Ammon's horn (tissue), 1 donor: ENCODE data around the gene ZNF729.
"Not testable (repeated sequence)": the region's sequence is repeated elsewhere in the genome, so short reads cannot be mapped to it uniquely, and the experiment has no call there.

Experiments
- DNase-seq: peaks from one replicate; pipeline ENCODE4 v3.0.0-alpha.2; 2016; ENCODE audit warnings: low spot score

The ZNF729 gene

DNA sequence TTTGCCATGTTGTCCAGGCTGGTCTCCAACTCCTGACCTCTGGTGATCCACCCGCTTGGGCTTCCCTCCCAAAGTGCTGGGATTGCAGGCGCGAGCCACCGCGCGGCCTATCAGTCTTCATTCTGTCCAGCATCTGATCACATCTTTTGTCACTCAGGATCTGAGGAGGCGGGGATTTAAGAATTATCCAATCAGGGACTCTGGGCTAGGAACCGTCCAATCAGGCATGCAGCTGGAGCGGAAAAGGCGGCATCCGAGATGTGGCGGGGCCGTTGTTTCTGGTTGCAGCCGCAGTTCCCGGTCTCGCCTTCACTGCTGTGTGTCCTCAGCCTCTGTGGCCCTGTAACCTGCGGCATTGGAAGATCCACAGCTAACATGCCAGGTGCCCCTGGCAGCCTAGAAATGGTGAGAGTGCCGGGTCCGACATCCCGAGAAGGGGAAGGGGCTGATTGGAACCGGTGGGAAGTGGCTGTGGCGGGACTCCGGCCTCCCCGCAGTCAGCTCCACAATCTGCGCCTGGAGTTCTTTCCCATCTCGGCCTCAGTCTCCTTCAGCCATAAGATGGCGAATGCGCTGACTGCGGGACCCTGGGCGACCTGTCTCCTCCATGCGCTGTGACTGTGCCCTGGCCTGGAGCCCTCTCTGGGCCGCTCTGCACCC, at the start of gene ZNF729:
Gene ZNF729, plus strand, starts transcription at position 291 of the 660 bp plus-strand sequence. Its CDS starts 85 bp downstream, at position 376.
- DNase-seq = peak; percentile 40

DNA sequence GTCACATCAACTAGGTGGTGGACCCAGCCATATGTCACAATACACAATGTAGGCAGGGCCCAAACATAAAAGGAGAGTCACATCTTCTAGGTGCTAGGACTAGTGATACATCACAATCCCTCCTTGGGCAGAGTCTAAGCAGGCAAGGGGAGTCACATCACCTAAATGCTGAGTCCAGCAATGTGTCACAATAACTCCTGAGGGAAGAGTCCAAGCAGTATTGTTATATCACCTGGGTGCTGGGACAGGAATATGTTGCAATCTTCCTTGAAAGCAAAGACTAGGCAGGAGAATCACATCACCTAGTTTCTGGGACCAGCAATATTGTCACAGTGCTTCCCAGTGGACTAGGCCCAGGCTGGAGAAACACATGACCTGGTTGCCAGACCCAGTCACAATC, 29.4 kb upstream of the ZNF729 start:
- DNase-seq = no peak

DNA sequence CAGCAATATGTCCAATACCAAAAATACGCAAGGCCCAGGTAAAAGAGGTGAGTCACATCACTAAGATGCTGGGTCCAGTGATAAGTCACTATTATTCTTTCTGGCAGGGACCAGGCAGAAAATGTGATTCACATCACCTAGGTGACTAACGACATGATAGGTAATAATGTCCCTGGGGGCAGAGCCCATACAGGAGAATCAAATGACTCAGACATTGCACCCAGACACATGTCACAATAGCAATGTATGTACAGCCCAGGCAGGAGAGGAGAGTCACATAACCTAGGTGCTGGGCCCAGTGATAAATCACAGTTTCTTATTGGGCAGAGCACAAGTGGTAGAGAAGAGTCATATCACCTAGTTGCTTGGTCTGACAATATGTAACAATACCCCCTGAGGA, 28.9 kb upstream of the ZNF729 start:
- no peak for DNase-seq

DNA sequence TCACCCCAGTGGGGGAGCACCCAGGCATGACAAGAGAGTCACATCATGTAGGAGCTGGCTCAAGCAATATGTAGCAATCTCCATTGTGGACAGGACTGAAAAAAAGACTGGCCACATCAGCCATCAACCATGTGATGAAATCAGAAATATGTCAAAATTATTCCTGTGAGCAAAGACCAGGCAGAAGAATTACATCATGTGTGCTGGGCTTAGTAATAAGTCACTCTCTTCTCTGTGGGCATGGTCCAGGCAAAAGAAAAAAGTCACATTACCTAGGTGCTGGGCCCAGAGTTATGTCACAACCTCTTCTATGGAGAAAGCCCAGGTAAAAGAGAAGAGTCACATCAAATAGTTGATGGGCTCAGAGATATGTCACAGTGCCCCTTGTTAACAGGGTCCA, 28.3 kb upstream of the ZNF729 start:
- no peak for DNase-seq

DNA sequence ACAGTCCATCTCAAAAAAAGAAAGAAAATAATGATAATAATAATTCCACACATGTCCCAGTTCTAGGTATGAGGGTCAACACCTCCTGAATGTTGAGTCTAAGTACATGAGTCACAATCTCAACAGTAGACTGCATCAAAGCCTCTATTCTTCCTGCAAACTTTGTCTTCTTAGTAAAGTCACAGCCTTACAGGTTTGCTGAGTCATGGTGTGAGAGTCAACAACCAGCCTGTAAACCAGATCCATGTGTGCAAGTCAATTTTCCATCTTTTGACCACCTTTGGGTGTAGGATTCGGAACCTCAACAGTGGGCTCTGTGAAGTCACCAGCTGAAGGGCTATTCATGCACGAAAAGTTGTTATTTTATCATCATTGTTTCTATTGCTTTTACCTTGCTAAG, 25.7 kb upstream of the ZNF729 start:
- DNase-seq = no peak

DNA sequence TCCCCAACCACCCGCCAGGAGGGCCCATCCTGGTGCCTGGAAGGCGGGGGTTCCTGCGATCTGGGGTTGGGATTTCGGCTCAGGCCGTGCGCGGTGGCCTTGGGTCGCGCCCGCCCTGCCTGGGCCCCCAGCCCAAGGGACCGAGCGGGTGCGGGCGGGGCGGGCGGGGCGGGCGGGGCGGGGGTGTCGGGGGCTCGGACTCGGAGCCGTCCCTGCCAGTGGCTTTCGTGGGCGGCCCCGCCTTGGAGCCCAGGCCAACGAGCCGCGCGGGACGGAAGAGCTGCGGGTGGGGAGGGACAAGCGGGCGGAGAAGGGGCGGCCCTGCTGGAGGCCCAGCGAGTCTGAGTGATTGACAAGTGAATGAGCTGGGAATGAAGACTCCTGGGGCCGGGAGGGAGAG, 24.6 kb upstream of the ZNF729 start:
- no peak for DNase-seq

DNA sequence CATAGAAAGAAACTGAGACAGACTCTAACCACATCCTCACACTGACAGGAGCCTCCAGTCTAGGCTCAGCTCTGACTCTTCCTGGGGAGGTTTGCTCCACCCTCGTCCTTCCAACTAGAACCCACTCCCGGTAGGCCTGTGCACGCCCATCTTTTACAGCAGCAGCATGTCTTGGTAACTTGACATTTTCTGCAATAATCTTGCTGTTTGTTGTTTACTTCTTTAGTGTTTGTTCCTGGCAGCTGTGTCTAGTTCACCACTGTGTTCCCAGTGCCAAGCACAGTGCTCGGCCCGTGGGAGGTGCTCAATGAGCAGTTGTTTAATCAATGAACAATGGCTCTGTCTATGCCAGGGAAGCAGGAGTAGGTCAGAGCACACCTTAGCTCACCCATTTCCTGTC, 23.1 kb upstream of the ZNF729 start:
- no peak for DNase-seq

DNA sequence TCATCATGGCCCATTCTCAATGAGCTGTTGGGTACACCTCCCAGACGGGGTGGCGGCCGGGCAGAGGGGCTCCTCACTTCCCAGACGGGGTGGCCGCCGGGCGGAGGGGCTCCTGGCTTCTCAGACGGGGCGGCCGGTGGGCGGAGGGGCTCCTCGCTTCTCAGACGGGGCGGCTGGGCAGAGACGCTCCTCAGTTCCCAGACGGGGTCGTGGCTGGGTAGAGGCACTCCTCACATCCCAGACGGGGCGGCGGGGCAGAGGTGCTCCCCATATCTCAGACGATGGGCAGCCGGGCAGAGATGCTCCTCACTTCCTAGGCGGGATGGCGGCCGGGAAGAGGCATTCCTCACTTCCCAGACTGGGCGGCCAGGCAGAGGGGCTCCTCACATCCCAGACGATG, 35.3 kb downstream of the ZNF729 start:
- DNase-seq = not testable (repeated sequence)

DNA sequence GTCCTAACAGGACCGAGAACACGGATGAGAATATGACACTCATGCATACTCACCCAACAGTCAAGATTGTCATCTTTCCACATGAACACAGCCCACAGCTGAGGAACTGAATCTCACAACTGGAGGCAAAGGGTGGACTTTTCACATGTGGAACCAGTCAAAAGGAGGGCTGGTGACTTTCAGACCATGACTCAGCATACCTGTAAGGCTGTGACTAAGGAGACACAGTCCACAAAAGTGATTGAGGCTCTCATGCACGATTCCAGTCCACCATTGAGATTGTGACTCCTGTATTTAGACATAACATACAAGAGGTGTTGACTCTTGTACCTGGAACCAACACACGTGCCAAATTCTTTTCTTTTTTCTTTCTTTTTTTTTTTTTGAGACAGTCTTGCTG, 40.0 kb downstream of the ZNF729 start:
- DNase-seq = no peak

DNA sequence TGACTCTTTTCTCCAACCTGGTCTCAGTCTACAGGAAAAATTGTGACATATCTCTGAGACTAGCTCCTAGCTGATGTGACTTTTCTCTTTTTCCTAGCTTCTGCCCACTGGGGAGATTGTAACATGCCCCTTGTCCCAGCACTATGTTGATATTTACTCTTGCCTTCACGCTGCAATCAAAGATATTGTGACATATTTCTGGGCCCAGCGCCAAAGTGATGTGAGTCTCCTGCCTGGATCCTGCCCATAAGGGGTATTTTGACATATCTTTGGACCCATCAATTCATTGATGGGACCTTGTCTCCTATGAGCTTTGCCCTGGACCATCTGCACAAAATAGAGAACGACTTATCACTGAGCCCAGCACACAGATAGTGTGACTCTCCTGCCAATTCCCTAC, 41.1 kb downstream of the ZNF729 start:
- DNase-seq = no peak

DNA sequence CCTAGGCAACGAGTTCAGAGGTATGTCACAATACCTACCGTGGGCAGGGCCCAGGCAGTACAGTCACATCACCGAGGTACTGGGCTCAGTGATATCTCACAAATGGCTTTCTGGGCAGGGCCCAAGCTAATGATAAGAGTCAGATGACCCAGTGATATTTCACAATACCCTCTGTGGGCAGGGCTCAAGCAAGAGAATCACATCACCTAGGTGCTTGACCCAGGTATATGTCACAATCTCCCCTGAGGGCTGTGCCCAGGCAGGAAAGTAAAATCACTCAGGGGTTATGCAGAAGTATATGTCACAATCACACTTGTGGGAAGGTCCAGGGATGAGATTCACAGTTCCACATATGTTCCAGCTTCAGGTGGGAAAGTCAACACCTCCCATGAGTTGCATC, 45.3 kb downstream of the ZNF729 start:
- DNase-seq = no peak

DNA sequence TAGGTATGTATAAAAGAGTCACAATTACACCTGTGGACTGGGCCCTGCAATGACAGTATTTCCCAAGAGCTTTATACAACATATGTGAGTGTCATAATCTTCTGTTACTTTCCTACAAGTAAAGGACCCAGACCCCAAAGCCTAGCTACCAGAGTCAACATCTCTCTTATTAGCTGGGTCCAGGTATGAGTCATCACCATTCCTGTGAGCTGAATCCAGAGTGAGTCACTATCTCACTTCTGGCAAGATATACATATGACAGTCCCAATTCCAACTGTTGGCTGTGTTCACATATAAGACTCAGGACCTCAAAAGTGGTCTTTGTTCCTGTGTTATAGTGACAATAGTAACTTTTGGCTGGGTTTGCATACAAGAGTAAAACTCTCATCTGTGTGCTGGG, 46.7 kb downstream of the ZNF729 start:
- no peak for DNase-seq

DNA sequence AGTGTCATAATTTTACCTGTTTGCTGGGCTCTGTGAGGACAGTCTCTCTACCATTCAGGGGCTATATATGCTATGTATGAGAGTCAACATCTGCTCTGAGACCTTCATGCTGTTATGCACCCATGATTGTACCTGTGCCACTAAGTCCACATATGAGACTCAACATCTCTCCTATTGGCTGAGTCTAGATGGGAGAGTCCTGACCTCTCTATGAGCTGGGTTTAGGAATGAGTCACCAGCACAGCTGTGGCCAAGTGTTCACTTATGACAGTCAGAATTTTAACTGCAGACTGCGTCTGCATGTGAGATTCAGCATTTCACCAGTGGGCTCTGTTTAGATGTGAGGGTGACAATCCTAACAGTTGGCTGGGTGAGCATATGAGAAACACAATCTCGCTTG, 49.5 kb downstream of the ZNF729 start:
- no peak for DNase-seq

DNA sequence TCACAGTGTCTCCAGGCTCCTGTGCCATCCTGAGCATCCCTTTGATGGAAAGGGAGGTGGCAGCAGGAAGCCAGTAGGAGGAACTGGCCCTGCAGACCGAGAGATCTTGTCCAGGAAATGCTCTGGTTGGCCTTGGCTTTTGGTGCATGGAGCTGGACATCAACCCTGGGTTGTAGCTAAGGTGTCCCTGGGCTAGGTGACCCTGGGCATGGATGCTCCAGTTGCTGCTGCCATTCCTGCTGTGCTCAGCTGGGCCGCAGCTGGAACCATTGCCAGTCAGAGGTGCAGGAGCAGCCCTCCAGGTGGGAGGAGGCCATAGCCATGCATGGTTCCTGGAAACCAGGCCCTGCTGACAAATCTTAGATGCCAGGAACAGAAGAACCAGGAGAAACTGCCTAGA, 68.4 kb downstream of the ZNF729 start:
- no peak for DNase-seq
